LoVo (cell line): Measurements from ENCODE around the gene GIMAP8.
"Not testable (repeated sequence)": the region's sequence is repeated elsewhere in the genome, so short reads cannot be mapped to it uniquely, and the experiment has no call there.

Source experiments
- DNase-seq: peaks from one replicate; pipeline ENCODE4 v3.0.0-alpha.2; 2016; ENCODE audit warnings: low spot score

The GIMAP8 gene

DNA sequence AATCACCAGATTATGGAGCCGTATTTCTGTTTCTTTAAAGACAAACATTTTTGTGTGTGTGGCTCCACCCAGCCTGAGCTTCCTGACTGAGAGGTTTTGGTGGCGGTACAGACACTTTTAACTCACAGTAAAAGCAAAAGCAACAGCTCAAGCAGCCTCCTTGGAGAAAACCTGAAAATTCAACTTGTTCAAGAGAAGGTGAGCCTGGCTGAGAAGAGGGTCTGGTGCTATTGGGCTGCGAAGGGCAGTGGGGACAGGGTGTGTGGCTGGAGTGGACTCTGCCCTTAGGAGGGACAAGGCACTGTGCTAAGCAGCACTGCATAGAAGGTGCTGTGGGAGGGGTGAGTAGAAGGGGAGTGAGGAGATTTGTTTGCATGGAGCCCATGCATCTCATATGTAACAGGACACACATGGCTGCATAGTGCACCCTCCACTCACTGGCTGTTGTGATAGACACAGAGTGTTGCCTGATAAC is 64.4 kb downstream of the GIMAP8 start, which contains the start of gene GIMAP7:
Gene GIMAP7 (plus strand): TSS at position 125 of the 475 bp plus-strand sequence. CDS start 5,103 bp downstream, outside the sequence.
- DNase-seq = no peak

DNA sequence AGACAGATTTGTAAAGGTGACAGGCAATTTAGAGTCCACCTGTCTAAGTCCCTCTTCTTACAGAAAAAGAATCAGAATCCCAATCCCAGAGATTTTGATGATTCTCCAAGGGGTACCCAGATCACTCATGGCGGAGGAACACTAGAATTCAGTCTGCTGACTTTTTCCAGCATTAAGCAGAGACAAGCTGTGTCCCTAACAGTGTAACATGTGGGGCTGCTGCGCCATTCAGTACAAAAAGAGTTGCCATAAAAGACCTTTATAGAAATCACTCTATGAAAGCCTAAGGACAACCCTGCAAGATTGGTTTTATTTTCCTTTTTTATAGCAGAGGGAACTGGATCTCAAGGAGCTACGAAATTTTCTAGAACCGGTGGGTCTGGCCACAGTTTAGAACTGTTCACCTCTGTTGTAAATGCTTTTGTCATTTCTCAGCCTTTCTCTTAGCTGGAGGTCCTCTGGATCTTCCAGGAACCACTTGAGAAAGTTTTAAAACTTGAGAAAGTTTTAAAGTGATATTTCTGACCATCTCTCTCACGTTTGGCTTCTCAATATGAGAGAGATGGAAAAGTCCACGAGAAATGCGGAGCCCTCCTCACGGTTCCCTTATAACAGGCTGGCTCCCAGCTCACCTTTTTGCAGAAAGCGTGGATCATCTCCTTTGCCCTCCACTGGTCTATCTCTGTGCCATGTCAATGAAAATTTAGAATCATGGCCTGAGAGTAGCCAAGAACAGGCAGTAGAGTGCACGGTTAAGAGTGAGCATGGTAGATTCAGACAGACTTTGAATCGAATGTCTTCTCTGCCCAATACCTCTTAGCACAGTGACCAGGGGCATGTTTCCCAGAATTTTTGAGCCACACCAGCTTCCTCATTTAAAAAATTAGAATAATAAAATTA is 65.1 kb downstream of the GIMAP8 start:
- DNase-seq = no peak

- no peak for DNase-seq
Measured at GRCh38 chr7:150516956-150517745, 66.7 kb downstream of the GIMAP8 start.

DNA sequence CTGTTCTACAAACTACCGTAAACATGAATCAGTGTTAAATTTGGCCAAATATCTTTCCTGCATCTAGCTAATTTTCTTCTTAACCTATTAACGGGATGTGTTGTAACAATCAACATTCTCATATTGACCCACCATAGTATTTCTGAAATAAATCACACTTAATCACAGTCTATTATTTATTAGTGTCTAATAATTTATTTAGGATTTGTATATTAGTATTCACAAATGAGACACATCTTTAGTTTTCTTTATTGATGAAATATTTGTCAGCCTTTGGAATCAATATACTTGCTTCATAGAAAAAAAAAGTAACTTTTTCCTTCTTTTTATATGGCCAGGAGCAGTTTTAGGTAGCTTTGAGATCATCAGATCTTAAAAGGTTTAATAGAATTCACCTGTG is 68.9 kb downstream of the GIMAP8 start:
- DNase-seq = no peak

DNA sequence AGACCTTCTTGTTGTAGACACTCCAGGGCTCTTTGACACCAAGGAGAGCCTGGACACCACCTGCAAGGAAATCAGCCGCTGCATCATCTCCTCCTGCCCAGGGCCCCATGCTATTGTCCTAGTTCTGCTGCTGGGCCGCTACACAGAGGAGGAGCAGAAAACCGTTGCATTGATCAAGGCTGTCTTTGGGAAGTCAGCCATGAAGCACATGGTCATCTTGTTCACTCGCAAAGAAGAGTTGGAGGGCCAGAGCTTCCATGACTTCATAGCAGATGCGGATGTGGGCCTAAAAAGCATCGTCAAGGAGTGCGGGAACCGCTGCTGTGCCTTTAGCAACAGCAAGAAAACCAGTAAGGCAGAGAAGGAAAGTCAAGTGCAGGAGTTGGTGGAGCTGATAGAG is 69.7 kb downstream of the GIMAP8 start:
- no peak for DNase-seq

DNA sequence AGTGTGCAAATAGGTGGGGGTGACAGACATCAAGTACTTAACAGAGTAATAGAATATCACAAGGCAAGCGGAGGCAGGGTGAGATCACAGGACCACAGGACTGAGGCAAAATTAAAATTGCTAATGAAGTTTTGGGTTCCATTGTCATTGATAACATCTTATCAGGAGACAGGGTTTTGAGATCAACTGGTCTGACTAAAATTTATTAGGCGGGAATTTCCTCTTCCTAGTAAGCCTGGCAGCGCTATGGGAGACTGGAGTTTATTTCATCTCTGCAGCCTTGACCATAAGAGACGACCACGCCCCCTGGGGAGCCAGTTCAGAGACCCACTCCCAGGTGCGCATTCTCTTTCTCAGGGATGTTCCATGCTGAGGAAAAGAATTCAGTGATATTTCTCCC is 72.5 kb downstream of the GIMAP8 start:
- DNase-seq = not testable (repeated sequence)

DNA sequence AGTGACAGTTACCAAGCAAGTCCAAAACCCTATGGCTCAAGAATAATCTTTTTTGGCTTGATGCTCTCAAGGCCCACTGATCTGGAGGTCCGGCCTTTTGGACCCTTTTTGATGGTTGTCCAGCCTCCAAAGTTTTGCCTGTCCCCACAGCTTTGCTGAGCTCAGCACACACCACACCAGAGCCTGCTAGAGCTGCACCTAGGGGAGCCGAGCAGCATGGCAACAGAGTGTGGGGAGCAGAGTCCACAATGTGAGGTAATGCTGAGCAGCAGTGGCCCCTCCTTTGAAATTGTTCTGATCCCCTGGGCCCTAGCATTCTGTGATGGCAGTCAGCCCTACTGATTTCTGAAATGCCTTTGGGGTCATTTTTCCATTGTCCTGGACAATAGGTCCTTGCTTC is 73.6 kb downstream of the GIMAP8 start:
- DNase-seq = no peak
